ENCODE measurements around the gene RAB28. TPM values are rescaled to one million over a fixed set of nuclear protein-coding genes. Genes with fewer than 3 reads are reported as not detected.

The RAB28 gene
- total RNA-seq, 4 donors from 2014 or later, result 9.7 to 17.6 (median 12.6) TPM

- WGBS, result 71% methylated on average over 3 of the region's 3 CpGs
- DNase-seq (ENCODE audit: low spot score in 2 of 2), result no peak
- H3K27ac ChIP-seq, result no peak overlapping the region
- peaks cover 45% of the 10 kb centered on the region for H3K27me3 ChIP-seq
- H3K36me3 ChIP-seq, result no peaks in the 10 kb centered on the region
- no peaks in the 10 kb centered on the region for H3K4me1 ChIP-seq
- H3K4me3 ChIP-seq, result no peak overlapping the region
- TF ChIP-seq POLR2AphosphoS5 (IDR thresholded peaks at IDR 0.05) (no peak), CTCF (IDR thresholded peaks at IDR 0.05) (no peak)
- no peaks in the 10 kb centered on the region for H3K9me3 ChIP-seq
Observed at GRCh38 chr4:13516315-13516860, 32.2 kb upstream of the RAB28 start.

- WGBS, result 28% methylated on average over 5 of the region's 5 CpGs
- Histone ChIP-seq H3K9me3 (no peaks in the 10 kb centered on the region), H3K4me1 (no peaks in the 10 kb centered on the region), H3K4me3 (no peak overlapping the region), H3K36me3 (no peaks in the 10 kb centered on the region), H3K27ac (no peak overlapping the region), H3K27me3 (peaks cover 34% of the 10 kb centered on the region)
- DNase-seq (ENCODE audit: low spot score in 2 of 2), result no peak
- no peak for TF ChIP-seq EP300 (IDR thresholded peaks at IDR 0.05)
- TF ChIP-seq POLR2AphosphoS5 (IDR thresholded peaks at IDR 0.05), result no peak
- TF ChIP-seq CTCF (IDR thresholded peaks at IDR 0.05), result no peak
- TF ChIP-seq POLR2A (IDR thresholded peaks at IDR 0.05), result no peak
Observed at GRCh38 chr4:13515268-13515667, 31.1 kb upstream of the RAB28 start.

- Histone ChIP-seq H3K4me1 (no peaks in the 10 kb centered on the region), H3K36me3 (no peaks in the 10 kb centered on the region), H3K27ac (no peak overlapping the region), H3K9me3 (no peaks in the 10 kb centered on the region), H3K27me3 (peaks cover 30% of the 10 kb centered on the region), H3K4me3 (no peak overlapping the region)
- DNase-seq (ENCODE audit: low spot score in 2 of 2), result no peak
- TF ChIP-seq POLR2A (IDR thresholded peaks at IDR 0.05), result no peak
- no peak for TF ChIP-seq CTCF (IDR thresholded peaks at IDR 0.05)
- TF ChIP-seq POLR2AphosphoS5 (IDR thresholded peaks at IDR 0.05), result no peak
- no peak for TF ChIP-seq EP300 (IDR thresholded peaks at IDR 0.05)
- 78% methylated on average over 4 of the region's 4 CpGs for WGBS
Observed at GRCh38 chr4:13514722-13515121, 30.6 kb upstream of the RAB28 start.

- H3K9me3 ChIP-seq, result no peaks in the 10 kb centered on the region
- no peaks in the 10 kb centered on the region for H3K36me3 ChIP-seq
- H3K27ac ChIP-seq, result no peak overlapping the region
- no peak for DNase-seq (ENCODE audit: low spot score in 2 of 2)
- H3K4me3 ChIP-seq, result no peak overlapping the region
- H3K27me3 ChIP-seq, result peaks cover 22% of the 10 kb centered on the region
- no peaks in the 10 kb centered on the region for H3K4me1 ChIP-seq
- TF ChIP-seq EP300 (IDR thresholded peaks at IDR 0.05) (no peak), POLR2AphosphoS5 (IDR thresholded peaks at IDR 0.05) (no peak), POLR2A (IDR thresholded peaks at IDR 0.05) (no peak), CTCF (IDR thresholded peaks at IDR 0.05) (no peak)
Observed at GRCh38 chr4:13511101-13511500, 27.0 kb upstream of the RAB28 start.

- peaks cover 14% of the 10 kb centered on the region for H3K27me3 ChIP-seq
- no peak for TF ChIP-seq CTCF (IDR thresholded peaks at IDR 0.05)
- no peak for TF ChIP-seq POLR2A (IDR thresholded peaks at IDR 0.05)
- no peak for TF ChIP-seq POLR2AphosphoS5 (IDR thresholded peaks at IDR 0.05)
- no peak for TF ChIP-seq EP300 (IDR thresholded peaks at IDR 0.05)
- H3K36me3 ChIP-seq, result no peaks in the 10 kb centered on the region
- H3K4me1 ChIP-seq, result no peaks in the 10 kb centered on the region
- no peaks in the 10 kb centered on the region for H3K9me3 ChIP-seq
- no peak overlapping the region for H3K27ac ChIP-seq
- 73% methylated on average over 1 of the region's 1 CpG for WGBS
- no peak overlapping the region for H3K4me3 ChIP-seq
- no peak for DNase-seq (ENCODE audit: low spot score in 2 of 2)
Observed at GRCh38 chr4:13509442-13509841, 25.3 kb upstream of the RAB28 start.
